NCI-H510A (cell line): ENCODE results near the gene ADH1B.
"Not testable (repeated sequence)": the region's sequence is repeated elsewhere in the genome, so short reads cannot be mapped to it uniquely, and the experiment has no call there.

Source experiments
- DNase-seq: peaks from one replicate; lab custom pipeline; 2025; lab: John Stamatoyannopoulos, UW

The ADH1B gene

DNA sequence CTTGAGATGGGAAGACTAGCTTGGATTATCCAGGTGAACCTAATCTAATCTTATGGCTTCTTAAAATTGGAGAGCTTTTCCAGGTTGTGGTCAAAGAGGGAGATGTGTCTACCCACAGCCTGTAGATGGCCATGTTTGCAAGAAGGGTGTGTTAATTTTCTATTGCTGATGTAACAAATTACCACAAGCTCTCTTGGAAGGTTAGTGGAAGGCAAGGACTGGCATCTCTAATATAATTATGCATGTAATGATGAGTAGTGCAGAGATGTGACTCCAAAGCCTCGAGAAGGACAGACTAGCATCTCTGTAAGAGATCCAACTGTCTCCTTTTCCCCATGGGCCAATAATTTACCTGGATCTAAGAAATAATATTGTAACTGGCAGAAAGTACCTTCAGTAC is 3.2 kb upstream of the ADH1B start:
- DNase-seq = no peak

DNA sequence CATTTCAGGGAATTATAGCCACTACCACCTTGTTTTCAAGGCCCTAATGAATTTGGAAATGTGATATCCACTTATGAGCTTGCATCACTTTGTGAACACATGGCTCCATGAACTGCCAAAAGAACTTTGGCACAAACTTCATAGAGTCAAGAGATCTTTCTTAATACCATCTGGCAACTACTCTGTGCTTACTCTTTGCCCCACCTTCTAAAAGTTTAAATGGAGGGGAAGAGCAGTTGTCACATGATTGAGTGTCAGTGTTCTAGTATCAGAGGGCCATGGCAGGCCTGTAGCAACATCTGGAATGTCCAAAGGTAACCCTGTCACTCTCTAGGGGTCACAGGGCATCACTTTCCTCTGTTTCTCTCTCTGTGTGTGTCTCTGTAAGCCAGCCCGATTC is 2.6 kb upstream of the ADH1B start:
- no peak for DNase-seq

DNA sequence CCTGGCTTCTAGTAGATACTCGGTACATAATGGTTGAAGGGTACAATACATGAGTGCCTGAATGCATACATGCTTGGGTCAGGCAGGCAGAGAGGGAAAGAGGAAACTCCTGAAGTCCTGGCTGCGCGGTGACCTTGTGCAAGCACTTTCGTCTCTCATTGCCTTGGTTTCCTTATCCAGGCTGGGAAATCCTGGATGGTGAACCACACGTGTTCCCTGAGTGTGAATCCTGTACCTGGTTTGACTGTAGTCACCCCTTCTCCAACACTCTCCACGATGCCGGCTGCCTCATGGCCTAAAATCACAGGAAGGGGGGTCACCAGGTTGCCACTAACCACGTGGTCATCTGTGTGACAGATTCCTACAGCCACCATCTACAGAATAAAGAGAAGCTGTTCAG is 3.4 kb downstream of the ADH1B start:
- not testable (repeated sequence) for DNase-seq

DNA sequence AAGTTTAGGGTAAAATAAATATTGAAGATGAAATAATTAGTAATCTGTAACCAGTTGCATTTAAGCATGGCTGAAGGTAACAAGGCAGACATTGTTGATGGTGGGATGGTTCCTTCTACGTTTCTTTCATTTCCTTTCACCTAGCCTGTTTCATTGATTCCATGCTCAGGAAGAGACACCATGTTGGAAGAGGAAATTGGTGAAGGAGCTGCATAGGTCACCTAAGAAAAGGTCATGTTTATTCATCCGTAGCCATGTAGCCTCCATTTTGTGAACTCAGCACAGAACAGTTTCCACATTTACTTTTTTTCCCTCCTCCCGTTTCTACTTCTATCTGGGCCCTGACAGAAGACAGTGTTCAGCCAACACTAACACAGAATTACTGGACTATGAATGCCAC is 3.8 kb downstream of the ADH1B start:
- no peak for DNase-seq

DNA sequence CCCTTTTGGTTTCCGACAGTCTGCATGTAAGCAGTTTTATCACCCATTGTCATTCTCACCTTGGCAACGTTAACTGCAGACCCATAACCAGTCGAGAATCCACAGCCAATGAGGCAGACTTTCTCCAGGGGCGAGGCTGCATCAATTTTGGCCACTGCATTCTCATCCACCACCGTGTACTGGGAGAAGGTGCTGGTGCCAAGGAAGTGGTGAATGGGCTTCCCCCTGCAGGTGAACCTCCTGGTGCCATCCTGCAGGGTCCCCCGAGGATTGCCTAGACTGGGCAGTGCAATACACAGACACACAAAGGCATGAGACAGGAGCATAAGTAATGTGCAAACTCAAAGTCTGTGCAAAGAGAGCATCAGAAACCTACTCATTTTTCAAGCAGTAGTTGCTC is 5.4 kb downstream of the ADH1B start:
- no peak for DNase-seq

DNA sequence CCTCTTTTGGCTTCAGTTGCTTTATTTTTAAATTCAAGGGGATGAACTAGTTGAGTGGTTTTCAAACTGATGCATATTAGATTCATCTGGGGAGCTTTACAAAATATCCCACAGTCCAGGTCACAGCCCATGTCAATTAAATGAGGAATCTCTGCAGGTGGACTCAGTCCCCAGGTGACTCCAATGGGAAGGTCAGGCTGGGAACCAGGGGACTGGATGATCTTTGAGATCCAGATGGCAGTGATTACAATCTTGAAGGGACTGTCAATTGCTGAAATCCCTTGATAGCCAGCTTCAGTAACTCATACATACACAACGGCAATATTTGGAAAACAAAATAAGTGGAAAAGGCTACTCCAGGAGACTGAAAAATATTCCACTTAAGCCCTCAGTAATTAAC is 7.0 kb downstream of the ADH1B start:
- no peak for DNase-seq

DNA sequence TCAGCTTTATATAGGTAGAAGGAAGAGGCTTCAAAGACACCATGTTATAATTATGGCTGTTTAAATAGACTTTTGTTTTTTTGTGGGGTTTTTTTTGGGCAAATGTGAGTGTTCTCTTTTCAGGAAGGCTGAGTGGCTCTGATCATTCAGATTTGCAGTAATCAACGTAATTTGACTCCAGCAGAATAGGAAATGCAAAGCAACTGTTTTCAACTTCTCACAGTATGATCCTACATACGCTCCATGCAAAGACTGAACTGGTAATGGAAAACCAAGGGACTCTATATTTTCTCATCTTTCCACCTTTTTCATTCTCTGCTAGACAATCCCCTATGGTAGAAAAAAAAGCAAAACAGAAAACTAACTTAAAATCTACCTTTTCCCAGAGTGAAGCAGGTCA is 10.8 kb downstream of the ADH1B start:
- no peak for DNase-seq

DNA sequence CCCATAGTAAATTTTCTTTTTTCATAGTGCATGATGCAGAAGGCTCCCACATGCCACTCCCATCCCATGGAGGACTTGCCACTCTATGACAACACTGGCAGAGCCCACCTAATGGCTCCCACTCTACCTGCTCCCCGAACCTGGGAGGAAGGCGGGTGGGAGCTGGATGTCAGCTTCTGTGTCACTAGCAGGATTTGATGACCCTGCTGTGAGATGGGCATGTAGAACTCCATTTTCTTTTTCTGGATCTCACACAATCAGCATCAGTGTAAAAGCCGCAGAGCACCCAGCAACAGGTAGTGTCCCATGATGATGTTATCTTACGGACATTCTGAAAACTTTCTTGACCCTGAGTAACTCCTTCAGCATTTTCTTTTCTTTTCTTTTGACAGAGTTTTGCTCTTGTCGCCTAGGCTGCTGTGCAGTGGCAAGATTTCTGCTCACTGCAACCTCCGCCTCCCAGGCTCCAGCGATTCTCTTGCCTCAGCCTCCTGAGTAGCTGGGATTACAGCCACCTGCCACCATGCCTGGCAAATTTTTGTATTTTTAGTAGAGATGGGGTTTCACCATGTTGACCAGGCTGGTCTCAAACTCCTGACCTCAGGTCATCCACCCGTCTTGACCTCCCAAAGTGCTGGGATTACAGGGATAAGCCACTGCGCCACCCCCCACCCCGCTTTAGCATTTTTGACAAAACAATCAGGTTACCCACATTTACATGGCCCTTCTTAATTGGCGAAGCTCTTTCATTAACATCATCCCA is 15.4 kb downstream of the ADH1B start:
- DNase-seq = no peak

DNA sequence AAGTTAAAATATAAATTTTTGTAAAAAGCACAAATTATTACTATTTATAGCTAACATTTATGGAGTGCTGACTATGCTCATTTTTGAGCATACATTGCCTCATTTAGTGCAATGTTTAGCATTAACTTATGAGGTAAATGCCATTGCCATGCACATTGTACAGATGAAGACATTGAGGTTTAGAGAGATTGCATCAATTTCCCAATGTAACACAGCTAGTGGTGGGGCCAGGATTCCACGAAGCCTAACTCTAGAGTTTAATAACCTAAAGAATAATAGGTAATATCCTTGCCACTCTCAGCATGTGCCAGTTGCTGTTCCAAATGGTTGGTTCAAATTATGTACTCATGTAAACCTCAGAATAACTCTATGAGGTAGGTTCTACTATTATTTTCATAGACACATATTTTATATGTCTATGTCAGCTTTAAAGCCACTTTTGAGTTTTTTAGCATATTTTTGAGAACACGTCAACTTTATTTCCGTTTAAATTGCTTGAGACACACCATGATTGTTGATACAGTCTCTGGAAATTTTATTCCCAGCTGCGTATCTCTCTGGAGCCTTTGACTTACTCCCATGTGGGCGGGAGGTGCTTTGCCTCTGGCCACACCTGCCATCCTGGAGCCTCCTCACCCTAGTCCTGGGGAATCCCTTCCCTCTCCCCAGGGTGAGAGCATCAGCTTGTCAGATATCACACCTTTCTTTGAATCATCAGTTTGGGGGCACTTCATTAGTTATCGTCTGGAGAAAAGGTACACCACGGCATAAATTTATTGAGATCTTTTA is 19.6 kb downstream of the ADH1B start:
- DNase-seq = no peak

DNA sequence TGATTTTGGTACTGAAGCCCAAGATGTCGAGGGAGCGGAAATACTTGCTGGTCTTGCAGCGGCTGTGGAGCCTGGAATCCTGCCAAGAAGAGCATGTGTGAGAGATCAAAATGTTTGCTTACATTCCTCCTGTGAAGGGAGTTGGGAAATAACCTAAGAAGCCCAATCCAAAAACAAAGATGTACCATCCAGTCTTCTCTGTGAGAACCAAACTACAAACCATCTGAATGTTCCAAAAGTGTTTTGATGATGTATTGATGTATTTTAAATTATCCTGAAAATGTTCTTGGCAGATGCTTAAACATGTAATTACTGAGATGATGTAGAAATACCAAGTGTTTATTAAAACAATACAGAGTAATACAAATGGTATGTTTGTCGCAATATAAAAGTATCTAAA is 20.3 kb downstream of the ADH1B start:
- DNase-seq = peak; percentile 5

DNA sequence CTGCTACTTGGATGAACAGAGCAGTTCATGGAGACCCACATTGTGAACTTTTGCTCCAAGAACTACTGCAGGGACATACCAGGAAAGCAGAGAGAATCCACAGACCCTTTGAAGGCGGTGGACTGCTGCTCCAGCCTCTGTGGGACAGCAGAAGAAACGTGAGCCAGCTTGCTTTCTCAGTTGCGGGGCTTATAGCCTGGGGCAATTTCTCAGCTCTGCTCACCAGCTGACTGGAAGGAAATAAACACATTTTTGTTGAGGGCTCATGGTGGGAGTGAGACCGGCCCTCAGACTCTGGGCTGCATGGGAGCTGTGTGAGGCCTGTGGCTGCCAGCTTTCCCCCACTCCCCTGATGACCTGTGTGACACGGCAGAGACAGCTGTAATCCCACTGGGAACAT is 27.8 kb downstream of the ADH1B start:
- DNase-seq = no peak

DNA sequence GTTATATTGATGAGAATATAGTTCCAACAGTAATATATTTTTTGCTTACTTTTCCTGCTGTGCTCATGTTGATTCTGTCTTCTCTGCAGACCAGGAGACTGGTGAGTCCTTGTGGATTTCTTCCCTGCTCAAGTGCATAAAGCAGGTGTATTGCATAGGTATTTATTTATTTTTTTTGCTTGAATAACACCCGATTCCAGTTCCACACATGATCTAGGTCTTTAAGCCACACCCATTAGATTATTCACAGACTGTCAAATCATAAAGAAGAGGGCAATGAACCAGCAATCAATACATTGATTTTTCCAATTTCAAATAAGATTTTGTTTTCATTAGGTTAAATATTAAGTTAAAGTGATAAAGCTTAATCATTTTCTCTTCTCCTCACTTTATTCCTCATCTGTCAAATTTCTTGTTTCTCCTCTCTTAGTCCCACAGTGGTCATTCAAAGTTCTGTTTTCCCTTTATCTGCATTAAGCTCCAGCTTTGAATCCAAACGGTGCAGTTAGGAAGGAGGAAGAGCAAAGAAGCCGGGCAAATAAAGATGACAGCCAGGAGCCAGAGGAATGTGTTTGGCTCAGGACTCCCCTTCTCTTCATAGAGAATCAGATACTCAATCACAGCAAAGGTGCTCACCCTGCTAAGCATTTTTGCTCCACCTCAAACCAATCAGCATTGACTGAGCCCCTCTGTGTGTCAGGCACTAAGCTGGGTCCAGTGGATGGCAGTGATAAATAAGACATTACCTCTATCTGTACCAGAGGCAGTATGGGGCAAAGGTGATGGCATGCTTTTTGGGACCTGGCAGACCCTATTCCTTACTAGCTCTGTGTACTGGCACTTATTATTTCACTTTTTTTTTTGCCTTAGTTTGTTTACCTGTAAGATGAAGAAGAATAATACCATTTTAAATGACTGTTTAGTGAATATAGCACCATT is 30.1 kb downstream of the ADH1B start, which contains the start of gene ADH1A:
ADH1A (minus strand) TSS at position 138 of the 939 bp plus-strand sequence; CDS start at position 67, 71 bp downstream.
- DNase-seq = no peak

DNA sequence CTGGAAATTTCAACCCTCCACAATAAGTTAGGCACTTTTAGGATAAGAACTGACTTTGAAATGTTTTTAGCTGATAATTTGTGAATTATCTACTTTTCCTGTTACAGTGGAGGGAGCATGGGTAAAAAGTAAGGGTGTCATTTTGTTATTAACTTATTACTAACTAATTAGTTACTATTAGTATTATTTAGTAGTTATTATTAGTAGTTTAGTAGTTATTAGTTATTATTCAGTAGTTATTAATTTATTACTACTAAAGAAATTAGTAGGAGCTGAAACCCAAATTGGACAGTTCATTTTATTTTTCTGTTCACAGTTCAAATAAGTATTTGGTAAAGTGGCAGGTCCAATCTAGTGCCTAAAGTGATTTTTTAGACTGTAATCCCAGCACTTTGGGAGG is 35.8 kb downstream of the ADH1B start:
- DNase-seq = no peak

DNA sequence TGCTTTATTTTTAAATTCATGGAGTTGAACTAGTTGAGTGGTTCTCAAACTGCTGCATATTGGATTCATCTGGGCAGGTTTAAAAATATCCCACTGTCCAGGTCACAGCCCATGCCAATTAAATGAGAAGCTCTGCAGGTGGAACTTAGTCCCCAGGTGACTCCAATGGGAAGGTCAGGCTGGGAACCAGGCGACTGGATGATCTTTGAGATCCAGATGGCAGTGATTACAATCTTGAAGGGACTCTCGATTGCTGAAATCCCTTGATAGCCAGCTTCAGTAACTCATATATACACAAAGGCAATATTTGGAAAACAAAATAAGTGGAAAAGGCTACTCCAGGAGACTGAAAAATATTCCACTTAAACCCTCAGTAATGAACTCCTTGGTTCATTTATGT is 38.5 kb downstream of the ADH1B start:
- DNase-seq = no peak

DNA sequence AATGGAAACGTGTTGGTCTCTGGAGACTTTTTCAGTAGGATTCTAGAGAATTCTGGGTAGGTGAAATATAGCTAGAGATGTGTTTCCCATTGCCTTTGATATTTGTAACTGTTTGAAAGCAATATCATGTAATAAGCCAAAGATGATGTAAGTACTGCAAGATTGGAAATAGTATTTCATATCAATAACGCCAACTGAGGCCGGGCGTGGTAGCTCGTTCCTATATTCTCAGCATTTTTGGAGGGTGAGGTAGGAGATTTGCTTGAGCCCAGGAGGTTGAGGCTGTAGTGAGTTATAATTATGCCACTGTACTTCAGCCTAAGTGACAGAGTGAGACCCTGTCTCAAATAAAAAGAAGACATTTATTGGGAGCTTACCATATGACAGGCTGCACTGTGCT is 39.9 kb downstream of the ADH1B start:
- DNase-seq = no peak

DNA sequence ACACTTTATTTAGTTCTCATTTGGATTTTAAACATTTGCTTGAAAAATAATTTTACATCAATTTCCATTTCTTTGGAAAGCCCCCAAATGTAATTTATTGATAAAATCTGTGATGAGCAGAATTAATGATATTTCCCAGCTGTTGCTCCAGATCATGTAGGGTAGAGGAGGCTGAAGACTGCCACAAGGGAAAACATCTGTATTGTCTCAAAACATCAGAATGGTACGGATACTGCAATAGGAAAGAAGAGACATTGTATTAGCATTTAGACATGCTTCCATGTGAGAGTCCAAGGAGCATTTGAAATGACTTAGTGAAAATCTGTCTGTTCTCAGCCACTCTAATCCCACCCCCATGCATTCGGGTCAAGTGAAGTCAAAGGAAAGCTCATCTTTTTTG is 44.8 kb downstream of the ADH1B start:
- DNase-seq = no peak

DNA sequence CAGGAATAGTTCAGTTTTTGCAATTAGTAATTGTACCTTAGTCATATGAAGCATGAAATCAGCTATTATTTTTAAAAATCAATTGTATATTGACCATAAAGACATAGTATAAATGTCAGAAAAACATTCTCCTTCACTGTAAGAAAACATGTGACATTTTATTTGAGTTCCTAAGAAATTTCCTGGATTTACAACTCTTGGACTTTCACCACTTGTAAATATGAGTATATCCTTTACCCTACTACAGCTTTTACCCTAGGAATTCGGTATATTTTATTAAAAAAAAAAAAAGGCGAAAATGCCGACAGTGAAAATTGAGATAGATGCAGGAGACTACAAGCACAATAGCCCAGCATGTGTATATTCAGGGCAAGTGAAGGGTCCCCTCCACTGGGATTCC is 45.3 kb downstream of the ADH1B start:
- DNase-seq = no peak

DNA sequence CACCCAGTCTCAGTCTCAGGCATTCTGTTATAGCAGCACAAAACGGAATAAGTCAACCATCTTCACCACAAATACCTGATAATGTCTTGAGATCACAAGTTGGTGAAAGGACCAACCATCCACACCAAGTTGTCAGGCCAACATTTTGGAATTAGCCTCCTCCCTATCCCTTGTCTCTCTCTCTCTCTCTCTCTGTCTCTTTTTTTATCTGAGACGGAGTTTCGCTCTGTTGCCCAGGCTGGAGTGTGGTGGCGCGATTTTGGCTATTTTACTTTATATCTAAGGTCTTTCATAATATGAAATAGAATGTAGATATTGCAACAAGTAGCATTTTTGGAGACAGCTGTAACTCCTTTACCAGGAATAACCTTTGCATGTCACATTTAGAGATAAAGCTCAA is 46.2 kb downstream of the ADH1B start:
- DNase-seq = no peak

DNA sequence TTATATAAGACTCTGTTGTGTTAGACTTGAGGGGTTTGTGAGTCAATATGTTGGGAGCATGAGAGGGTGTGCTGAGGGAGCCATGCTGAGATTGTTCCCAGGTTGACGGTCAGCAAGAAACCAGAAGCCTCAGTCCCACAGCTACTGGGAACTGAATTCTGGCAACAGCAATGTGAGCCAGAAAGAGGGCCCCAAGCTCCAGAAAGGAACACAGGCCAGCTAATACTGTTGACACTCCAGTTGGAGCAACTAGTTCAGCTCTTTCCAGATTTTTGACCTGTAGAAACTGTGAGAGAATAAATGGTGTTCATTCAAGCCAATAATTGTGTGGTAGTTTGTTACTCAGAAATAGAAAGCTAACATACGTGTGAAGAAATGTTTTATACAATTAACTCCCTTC is 47.5 kb downstream of the ADH1B start:
- no peak for DNase-seq

DNA sequence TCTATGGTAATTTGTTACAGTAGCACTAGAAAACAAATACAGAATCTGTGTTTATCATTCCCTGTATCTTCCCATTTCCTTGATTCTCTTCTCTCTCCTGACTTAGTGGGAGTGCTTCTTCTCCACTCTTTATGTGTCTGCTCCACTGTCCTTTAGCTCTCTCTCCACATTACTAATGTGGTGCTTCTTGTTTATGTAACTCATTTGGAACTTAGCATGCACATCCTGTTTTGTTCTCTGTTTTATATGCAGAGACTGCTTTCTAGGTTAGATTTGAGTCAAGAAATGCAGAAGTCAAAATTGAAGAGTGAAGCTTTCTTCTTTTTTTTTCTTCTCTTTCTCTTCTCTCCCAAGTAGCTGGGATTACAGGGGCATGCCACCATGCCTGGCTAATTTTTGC is 56.3 kb downstream of the ADH1B start:
- DNase-seq = no peak
